Neural progenitor cell (in vitro differentiated cells): ENCODE results near the gene LRRC32.

Experiments used
- CTCF ChIP-seq: fragments of 200-600 bp; sonication (generic); IDR thresholded peaks from 2 replicates; pipeline ENCODE4 v1.5.1; 2017; ENCODE audit warnings: antibody characterized with exemption, mild to moderate bottlenecking
- EZH2 ChIP-seq: fragments of 200-600 bp; sonication (generic); IDR thresholded peaks from 2 replicates; pipeline ENCODE4 v1.6.1; 2017; ENCODE audit warnings: antibody characterized with exemption, mild to moderate bottlenecking, moderate library complexity

GRCh38 chr11:76686261-76687079 lies 15.9 kb upstream of the LRRC32 start:
- no peak for TF ChIP-seq CTCF
- TF ChIP-seq EZH2: no peak
